ENCODE data around the gene ELANE.
"Not testable (repeated sequence)": the region's sequence is repeated elsewhere in the genome, so short reads cannot be mapped to it uniquely, and the experiment has no call there.

Gene ELANE

GRCh38 chr19:853014-853585 lies 997 bp downstream of the ELANE start:
- ChIA-PET CTCF (no interaction called here), POLR2A (no interaction called here)
- TF ChIP-seq SP1 (IDR thresholded peaks at IDR 0.05) (no peak), ELF4 (IDR thresholded peaks at IDR 0.05) (no peak), FOXK2 (IDR thresholded peaks at IDR 0.05) (no peak), PKNOX1 (IDR thresholded peaks at IDR 0.05) (no peak), FOXA1 (IDR thresholded peaks at IDR 0.05) (no peak), ARNT (IDR thresholded peaks at IDR 0.05) (no peak), SUZ12 (IDR thresholded peaks at IDR 0.05) (no peak), FOXM1 (IDR thresholded peaks at IDR 0.05; ENCODE audit: borderline replicate concordance) (no peak), ZNF384 (IDR thresholded peaks at IDR 0.05) (no peak), NFRKB (IDR thresholded peaks at IDR 0.05) (no peak), TARDBP (IDR thresholded peaks at IDR 0.05) (no peak)

GRCh38 chr19:853614-854220 lies 1.6 kb downstream of the ELANE start:
- POLR2A ChIA-PET; DNase-seq (ENCODE audit: extremely low spot score); CTCF ChIA-PET: not testable (repeated sequence)
- peak; percentile 42; the same call in 1 of the 2 replicates for TF ChIP-seq PKNOX1 (IDR thresholded peaks at IDR 0.05)

More at GRCh38 chr19:853014-853585, 997 bp downstream of the ELANE start:
- no peak for DNase-seq (ENCODE audit: extremely low spot score)

GRCh38 chr19:854549-854948 lies 2.4 kb downstream of the ELANE start:
- no peak for DNase-seq (ENCODE audit: extremely low spot score)
- CTCF ChIA-PET, result no interaction called here
- POLR2A ChIA-PET, result no interaction called here
- TF ChIP-seq ZNF384 (IDR thresholded peaks at IDR 0.05), result no peak
- TF ChIP-seq FOXA1 (IDR thresholded peaks at IDR 0.05), result no peak
- no peak for TF ChIP-seq ARNT (IDR thresholded peaks at IDR 0.05)
- no peak for TF ChIP-seq L3MBTL2 (conservative IDR thresholded peaks at IDR 0.05)
- TF ChIP-seq HDGF (IDR thresholded peaks at IDR 0.05; ENCODE audit: borderline replicate concordance), result no peak
- TF ChIP-seq ELF4 (IDR thresholded peaks at IDR 0.05), result no peak
- no peak for TF ChIP-seq BHLHE40 (IDR thresholded peaks at IDR 0.05; ENCODE audit: borderline replicate concordance)
- TF ChIP-seq FOXK2 (IDR thresholded peaks at IDR 0.05), result no peak
- no peak for TF ChIP-seq SUZ12 (IDR thresholded peaks at IDR 0.05)

- TF ChIP-seq SP1 (IDR thresholded peaks at IDR 0.05), result no peak
- TF ChIP-seq PKNOX1 (IDR thresholded peaks at IDR 0.05), result no peak
- no peak for TF ChIP-seq ARNT (IDR thresholded peaks at IDR 0.05)
- TF ChIP-seq FOXK2 (IDR thresholded peaks at IDR 0.05), result no peak
- TF ChIP-seq TARDBP (IDR thresholded peaks at IDR 0.05), result no peak
- TF ChIP-seq SUZ12 (IDR thresholded peaks at IDR 0.05), result no peak
- no peak for TF ChIP-seq LEF1 (IDR thresholded peaks at IDR 0.05; ENCODE audit: borderline replicate concordance)
- no peak for TF ChIP-seq NFRKB (IDR thresholded peaks at IDR 0.05)
- TF ChIP-seq FOXA1 (IDR thresholded peaks at IDR 0.05), result no peak
- no peak for TF ChIP-seq ZNF384 (IDR thresholded peaks at IDR 0.05)
- ChIA-PET CTCF (no interaction called here), POLR2A (no interaction called here)
- no peak for DNase-seq (ENCODE audit: extremely low spot score)
Observed at GRCh38 chr19:855142-855541, 3.0 kb downstream of the ELANE start.

GRCh38 chr19:855566-856120 lies 3.5 kb downstream of the ELANE start:
- no peak for TF ChIP-seq ZNF384 (IDR thresholded peaks at IDR 0.05)
- no peak for TF ChIP-seq L3MBTL2 (conservative IDR thresholded peaks at IDR 0.05)
- TF ChIP-seq HDGF (IDR thresholded peaks at IDR 0.05; ENCODE audit: borderline replicate concordance), result no peak
- TF ChIP-seq NFRKB (IDR thresholded peaks at IDR 0.05), result no peak
- TF ChIP-seq ELF4 (IDR thresholded peaks at IDR 0.05), result no peak
- no peak for TF ChIP-seq FOXA1 (IDR thresholded peaks at IDR 0.05)
- no peak for TF ChIP-seq PKNOX1 (IDR thresholded peaks at IDR 0.05)
- no peak for TF ChIP-seq SUZ12 (IDR thresholded peaks at IDR 0.05)
- TF ChIP-seq LEF1 (IDR thresholded peaks at IDR 0.05; ENCODE audit: borderline replicate concordance), result no peak
- no peak for TF ChIP-seq CTBP1 (IDR thresholded peaks at IDR 0.05; ENCODE audit: borderline replicate concordance)
- no peak for TF ChIP-seq FOXM1 (IDR thresholded peaks at IDR 0.05; ENCODE audit: borderline replicate concordance)
- TF ChIP-seq ARNT (IDR thresholded peaks at IDR 0.05), result no peak
- TF ChIP-seq SP1 (IDR thresholded peaks at IDR 0.05), result no peak
- no peak for TF ChIP-seq FOXK2 (IDR thresholded peaks at IDR 0.05)
- TF ChIP-seq BHLHE40 (IDR thresholded peaks at IDR 0.05; ENCODE audit: borderline replicate concordance), result no peak
- no peak for TF ChIP-seq TARDBP (IDR thresholded peaks at IDR 0.05)
- POLR2A ChIA-PET, result no interaction called here
- CTCF ChIA-PET, result interaction anchor here (0.8 to 1.1 kb wide), 2 partner anchors 37 to 86 kb away, joined by 3 read pairs; partner anchors contain the start of gene MED16
- no peak for DNase-seq (ENCODE audit: extremely low spot score)

GRCh38 chr19:858284-858683 lies 6.2 kb downstream of the ELANE start:
- POLR2A ChIA-PET, result interaction anchor here (0.8 kb wide), 1 partner anchor 411 kb away, joined by 3 read pairs; the partner anchor contains the start of gene CIRBP
- no peak for TF ChIP-seq L3MBTL2 (conservative IDR thresholded peaks at IDR 0.05)
- no peak for TF ChIP-seq SP1 (IDR thresholded peaks at IDR 0.05)
- TF ChIP-seq BHLHE40 (IDR thresholded peaks at IDR 0.05; ENCODE audit: borderline replicate concordance), result no peak
- TF ChIP-seq SUZ12 (IDR thresholded peaks at IDR 0.05), result no peak
- TF ChIP-seq NFRKB (IDR thresholded peaks at IDR 0.05), result no peak
- no peak for TF ChIP-seq FOXM1 (IDR thresholded peaks at IDR 0.05; ENCODE audit: borderline replicate concordance)
- TF ChIP-seq FOXK2 (IDR thresholded peaks at IDR 0.05), result no peak
- TF ChIP-seq ZNF384 (IDR thresholded peaks at IDR 0.05), result no peak
- TF ChIP-seq FOXA1 (IDR thresholded peaks at IDR 0.05), result no peak
- TF ChIP-seq TARDBP (IDR thresholded peaks at IDR 0.05), result no peak
- no peak for TF ChIP-seq HDGF (IDR thresholded peaks at IDR 0.05; ENCODE audit: borderline replicate concordance)
- no peak for TF ChIP-seq CTBP1 (IDR thresholded peaks at IDR 0.05; ENCODE audit: borderline replicate concordance)
- TF ChIP-seq PKNOX1 (IDR thresholded peaks at IDR 0.05), result no peak
- TF ChIP-seq LEF1 (IDR thresholded peaks at IDR 0.05; ENCODE audit: borderline replicate concordance), result no peak
- CTCF ChIA-PET, result interaction anchor here (1.8 kb wide), 1 partner anchor 9 kb away, joined by 5 read pairs; no protein-coding TSS in a partner anchor
- no peak for DNase-seq (ENCODE audit: extremely low spot score)
